NT2/D1 (cell line): ENCODE results near the gene SFXN5.

Experiments
- SUZ12 ChIP-seq: IDR thresholded peaks from 2 replicates; pipeline ENCODE4 v1.6.1; 2011; ENCODE audit not compliant: insufficient read length, insufficient read depth; ENCODE audit errors: extremely low read depth
- YY1 ChIP-seq: IDR thresholded peaks from 2 replicates; pipeline ENCODE4 v1.6.1; 2011; ENCODE audit not compliant: insufficient read length, insufficient read depth
- ZNF274 ChIP-seq: IDR thresholded peaks from 2 replicates; pipeline ENCODE4 v1.6.1; 2011; ENCODE audit warnings: mild to moderate bottlenecking, low read depth, low read length

- TF ChIP-seq ZNF274 (no peak), SUZ12 (no peak), YY1 (no peak)
These were observed 33.4 kb downstream of the SFXN5 start for GRCh38 chr2:73037947-73038585.
